Measurements from ENCODE around the gene SF3B3.

DNA sequence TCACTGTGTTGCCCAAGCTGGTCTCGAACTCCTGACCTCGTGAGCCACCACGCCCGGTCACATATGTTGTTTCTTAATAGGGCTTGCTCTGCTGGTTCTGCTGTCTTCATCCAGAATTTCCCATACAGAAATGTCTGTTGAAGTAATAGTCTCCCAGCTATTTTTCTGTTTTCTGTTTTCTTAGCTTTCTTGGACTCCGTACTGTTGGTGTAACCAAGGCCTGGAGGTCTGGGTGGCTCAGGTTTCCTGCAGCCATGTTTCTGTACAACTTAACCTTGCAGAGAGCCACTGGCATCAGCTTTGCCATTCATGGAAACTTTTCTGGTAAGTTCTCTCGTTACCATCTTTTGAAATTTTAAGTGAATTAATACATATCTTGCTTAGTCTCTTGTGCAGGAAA is 2.8 kb downstream of the SF3B3 start:
- no peak for TF ChIP-seq FOXA1 (IDR thresholded peaks at IDR 0.05)
- no peak for TF ChIP-seq PKNOX1 (IDR thresholded peaks at IDR 0.05)
- TF ChIP-seq NFRKB (IDR thresholded peaks at IDR 0.05): no peak
- no peak for TF ChIP-seq ZNF384 (IDR thresholded peaks at IDR 0.05)
- TF ChIP-seq HDGF (IDR thresholded peaks at IDR 0.05; ENCODE audit: borderline replicate concordance): no peak
- no peak for TF ChIP-seq SUZ12 (IDR thresholded peaks at IDR 0.05)
- TF ChIP-seq BHLHE40 (IDR thresholded peaks at IDR 0.05; ENCODE audit: borderline replicate concordance): no peak
- no peak for TF ChIP-seq ELF4 (IDR thresholded peaks at IDR 0.05)
- no peak for TF ChIP-seq ARNT (IDR thresholded peaks at IDR 0.05)
- TF ChIP-seq SP1 (IDR thresholded peaks at IDR 0.05): no peak
- no peak for TF ChIP-seq FOXK2 (IDR thresholded peaks at IDR 0.05)
- no peak for TF ChIP-seq CTBP1 (IDR thresholded peaks at IDR 0.05; ENCODE audit: borderline replicate concordance)
